HUDEP-2 (cell line): ENCODE results near the gene ZNF407.
"Not testable (repeated sequence)": the region's sequence is repeated elsewhere in the genome, so short reads cannot be mapped to it uniquely, and the experiment has no call there.

Experiments
- DNase-seq, 76 experiments: peaks; one replicate each; lab custom pipeline; 2025; ENCODE audit not compliant: unreplicated experiment in 76 of 76; lab: John Stamatoyannopoulos, UW

Gene ZNF407, protein sequence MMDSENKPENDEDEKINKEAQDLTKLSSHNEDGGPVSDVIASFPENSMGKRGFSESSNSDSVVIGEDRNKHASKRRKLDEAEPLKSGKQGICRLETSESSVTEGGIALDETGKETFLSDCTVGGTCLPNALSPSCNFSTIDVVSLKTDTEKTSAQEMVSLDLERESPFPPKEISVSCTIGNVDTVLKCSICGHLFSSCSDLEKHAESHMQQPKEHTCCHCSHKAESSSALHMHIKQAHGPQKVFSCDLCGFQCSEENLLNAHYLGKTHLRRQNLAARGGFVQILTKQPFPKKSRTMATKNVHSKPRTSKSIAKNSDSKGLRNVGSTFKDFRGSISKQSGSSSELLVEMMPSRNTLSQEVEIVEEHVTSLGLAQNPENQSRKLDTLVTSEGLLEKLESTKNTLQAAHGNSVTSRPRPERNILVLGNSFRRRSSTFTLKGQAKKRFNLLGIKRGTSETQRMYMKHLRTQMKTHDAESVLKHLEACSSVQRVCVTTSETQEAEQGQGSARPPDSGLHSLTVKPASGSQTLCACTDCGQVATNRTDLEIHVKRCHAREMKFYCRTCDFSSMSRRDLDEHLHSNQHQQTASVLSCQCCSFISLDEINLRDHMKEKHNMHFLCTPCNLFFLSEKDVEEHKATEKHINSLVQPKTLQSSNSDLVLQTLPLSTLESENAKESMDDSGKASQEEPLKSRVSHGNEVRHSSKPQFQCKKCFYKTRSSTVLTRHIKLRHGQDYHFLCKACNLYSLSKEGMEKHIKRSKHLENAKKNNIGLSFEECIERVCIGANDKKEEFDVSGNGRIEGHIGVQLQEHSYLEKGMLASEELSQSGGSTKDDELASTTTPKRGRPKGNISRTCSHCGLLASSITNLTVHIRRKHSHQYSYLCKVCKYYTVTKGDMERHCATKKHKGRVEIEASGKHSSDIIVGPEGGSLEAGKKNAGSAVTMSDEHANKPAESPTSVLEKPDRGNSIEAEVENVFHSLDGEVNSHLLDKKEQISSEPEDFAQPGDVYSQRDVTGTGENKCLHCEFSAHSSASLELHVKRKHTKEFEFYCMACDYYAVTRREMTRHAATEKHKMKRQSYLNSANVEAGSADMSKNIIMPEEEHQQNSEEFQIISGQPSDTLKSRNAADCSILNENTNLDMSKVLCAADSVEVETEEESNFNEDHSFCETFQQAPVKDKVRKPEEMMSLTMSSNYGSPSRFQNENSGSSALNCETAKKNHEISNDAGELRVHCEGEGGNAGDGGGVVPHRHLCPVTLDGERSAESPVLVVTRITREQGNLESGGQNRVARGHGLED (N-terminal part only)

DNA sequence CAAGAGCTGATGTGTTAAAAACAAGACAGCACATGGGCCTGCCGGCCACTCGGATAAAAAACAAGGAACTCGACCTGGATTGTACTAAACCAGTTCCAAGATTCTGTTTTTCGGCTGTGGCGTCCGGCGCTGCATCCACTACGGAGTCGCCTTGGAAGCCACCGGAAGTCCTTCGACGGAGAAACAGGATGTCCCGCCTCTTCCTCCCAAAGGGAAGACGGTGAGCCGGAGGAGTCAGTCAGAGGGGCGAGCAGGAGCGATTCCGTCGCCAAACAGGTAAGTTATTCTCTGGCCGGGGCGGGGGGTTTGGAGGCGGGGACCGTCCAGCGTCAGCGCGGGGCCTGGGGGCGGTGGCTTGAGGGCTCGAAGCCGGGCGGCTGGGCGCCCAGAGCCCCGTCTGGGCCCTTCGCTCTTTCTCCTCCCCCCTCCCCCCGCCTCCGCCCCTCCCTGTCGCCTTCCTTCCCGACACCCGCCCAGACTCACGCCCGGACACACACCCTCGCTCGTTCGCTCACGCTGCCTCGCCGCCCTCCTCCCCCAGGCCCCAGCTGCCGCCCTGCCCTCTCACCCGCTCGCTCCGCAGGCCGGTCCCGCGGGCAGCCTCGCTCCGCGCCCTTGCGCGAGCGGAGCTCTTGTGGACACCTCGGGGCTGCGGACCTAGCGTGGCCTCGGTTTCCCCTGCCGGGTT, at the start of gene ZNF407:
Gene ZNF407 (plus strand): TSS at position 209 of the 688 bp plus-strand sequence. CDS start 33,150 bp downstream, outside the sequence.
- peak in 75 of 76 experiments; percentile 46 to 95 (median 84) for DNase-seq

DNA sequence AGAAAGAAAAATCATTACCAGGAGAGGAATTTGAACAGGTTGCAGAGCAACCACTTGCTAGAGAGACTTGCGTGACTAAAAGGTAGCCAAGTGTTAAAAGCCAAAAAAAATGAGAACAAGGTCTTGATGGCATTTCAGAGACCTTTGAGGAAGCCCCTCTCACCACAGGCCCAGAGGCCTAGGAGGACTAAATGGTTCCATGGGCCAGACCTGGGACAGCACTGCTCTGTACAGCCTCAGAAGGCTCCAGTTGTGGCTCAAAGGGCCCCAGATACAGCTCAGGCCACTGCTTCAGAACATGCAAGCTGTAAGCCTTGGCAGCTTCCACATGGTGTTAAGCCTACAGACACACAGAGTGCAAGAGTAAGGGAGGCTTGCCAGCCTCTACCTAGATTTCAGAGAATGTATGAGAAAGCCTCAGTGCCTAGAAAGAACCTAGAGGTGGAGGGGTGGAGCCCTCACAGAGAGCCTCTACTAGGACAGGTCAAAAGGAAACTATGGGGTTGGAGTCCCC, 48.0 kb upstream of the ZNF407 start:
- DNase-seq, result no peak

DNA sequence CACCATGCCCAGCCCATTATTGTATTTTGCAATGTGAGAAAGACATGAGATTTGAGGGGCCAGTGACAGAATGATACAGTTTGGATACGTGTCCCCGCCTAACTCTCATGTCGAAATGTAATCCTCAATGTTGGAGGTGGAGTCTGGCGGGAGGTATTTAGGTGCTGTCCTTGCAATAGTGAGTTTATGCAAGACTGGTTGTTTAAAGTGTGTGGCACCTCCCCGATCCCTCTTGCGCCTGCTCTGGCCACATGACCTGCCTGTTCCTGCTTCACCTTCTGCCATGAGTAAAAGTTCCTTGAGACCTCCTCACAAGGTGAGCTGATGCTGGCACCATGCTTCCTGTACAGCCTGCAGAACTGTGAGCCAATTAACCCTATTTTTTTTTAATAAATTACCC, 46.8 kb upstream of the ZNF407 start:
- DNase-seq, result no peak

DNA sequence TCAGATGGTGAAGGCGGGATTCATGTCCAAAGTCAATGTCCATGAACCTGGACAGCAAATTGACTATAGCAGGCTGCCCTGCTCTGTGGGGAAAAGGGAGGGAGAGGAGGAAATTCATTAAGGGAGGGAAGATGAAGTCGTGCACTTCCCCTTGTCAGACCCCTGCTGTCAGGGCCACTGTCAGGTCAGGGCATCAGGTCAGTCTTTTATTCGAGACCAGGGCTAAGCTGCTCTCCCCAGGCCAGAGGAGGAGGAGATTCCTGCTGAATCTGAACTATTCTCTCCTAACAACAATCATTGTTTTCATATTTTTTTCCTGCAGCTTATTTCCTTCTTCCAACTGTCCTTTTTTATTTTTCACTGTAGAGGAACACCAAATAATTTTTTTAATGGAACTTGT, 46.2 kb upstream of the ZNF407 start:
- DNase-seq, result no peak

DNA sequence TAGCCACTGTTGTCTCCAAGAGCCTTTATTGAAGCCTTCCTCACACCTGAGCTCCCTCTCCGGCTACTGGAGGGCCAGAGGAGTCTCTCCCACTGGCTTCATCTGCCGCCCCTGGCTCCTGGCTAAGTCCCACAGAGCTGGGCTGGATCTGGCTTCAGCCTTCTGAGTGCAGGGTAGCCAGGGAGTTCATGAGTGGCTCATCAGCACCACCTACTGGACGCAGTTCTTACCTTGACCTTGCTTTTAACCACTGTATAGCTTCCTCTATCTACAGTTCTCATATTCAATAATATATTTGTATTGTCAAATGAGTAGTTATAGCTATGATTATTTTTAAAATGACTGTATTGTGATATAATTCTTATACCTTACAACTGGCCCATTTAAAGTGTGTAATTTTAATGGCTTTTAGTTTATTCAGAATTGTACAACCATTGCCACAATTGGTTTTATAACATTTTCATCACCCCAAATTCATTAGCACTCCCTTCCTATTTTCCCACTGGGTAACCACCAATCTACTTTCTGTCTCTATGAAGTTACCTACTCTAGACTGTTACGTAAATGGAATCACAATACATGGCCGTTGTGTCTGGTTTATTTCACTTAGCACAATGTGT, 45.6 kb upstream of the ZNF407 start:
- DNase-seq, result peak in 73 of 76 experiments; percentile 3 to 85 (median 60)

DNA sequence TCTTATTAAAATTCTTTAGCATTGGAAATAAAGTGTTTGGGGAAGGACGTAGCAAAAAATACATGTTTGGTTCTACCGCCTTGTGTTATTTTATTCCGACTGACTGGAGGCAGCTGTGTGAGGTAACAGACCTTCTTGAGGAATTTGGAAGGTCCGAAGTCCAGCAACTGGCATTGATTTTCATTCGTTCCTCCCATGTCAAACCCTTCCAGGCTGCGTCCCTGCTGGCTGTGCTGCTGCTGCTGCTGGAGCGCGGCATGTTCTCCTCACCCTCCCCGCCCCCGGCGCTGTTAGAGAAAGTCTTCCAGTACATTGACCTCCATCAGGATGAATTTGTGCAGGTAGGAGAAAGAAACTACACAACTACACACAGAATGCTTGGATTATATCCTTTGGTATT, 41.5 kb upstream of the ZNF407 start:
- DNase-seq, result no peak

DNA sequence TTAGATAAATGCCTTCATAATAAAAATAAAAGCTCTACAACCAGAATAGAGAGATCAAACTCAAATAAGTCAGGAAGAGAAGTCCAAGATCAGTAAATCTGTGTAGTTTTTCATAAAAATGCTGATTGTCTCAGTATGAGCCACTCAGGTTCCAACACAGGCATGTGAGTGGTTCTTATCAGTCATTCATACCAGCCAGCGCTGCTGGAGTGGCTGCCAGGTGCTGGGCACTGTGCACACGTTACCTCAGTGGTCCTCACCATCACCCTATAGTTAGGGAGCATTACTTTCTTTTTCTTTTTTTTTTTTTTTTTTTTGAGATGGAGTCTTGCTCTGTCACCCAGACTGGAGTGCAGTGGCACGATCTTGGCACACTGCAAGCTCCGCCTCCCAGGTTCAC, 39.6 kb upstream of the ZNF407 start:
- no peak for DNase-seq

DNA sequence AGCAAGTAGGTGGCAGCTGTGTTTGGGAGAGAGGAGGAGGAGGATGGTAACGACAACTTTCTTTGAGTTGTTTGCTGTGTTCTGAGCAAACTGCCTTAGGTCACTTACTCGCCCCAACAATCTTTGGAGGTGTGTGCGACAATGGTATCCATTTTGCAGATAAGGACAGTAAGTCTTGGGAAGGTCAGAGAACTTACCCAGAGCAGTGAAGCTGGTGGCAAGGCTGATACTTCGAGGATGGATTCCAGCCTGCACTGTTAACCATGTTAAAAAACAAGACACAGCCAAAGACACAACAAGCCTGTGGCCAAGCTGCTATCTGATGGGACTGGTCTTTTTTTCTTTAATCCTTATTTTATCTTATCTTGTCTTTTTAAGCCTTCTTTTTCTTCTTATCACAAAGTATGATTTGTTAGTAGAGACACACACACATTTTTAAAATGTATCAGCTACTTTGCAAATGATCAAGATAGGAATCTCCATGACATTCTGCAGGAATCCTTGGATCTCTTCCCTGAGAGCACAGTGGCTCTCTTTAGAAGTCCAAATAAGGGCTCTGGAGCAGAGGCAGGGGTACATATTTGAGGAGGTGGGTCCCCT, 35.4 kb upstream of the ZNF407 start:
- no peak for DNase-seq

DNA sequence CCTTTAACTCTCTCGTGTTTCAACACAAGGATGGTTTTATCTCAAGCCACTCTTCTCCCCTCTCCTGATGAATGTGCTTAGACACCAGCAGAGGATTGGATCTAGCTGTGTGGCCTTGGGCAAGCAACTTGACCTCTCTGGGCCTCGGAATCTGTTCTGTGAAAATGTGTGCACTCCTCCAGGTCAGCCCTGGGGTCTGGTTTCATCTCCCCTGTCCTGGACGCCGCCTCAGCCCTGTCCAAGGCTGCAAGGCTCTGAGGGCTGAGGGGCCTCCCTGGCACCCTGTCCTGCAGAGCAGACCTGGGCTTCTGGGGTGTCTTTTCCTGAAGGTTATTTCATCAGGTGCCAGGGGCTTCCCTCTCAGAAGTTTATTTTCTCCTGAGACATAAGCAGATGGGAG, 34.9 kb upstream of the ZNF407 start:
- DNase-seq, result no peak

DNA sequence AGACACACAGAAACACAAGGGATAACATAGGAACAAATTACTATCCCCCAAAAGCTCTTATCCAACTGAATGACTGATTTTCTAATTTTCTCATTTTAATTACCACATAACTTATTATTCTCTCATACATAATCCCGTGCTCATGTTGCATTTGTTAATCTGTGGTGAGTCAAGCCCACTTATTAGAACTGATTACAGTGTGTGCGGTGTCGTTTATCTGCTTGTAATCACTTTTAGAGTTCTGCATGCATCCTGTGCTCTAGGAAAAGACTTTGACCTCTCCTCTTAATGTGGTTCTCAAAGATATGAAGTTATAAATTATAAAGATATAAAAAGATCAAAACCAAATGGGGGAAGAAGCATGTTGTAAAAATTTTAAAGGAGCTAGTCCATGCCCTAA, 33.7 kb upstream of the ZNF407 start:
- DNase-seq, result no peak

DNA sequence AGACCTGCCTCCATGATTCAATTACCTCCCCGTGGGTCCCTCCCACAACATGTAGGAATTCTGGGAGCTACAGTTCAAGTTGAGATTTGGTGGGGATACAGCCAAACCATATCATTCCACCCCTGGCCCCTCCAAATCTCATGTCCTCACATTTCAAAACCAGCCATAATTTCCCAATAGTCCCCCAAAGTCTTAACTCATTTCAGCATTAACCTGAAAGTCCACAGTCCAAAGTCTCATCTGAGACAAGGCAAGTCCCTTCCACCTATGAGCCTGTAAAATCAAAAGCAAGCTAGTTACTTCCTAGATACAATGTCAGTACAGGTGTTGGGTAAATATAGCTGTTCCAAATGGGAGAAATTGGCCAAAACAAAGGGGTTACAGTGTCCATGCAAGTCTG, 32.5 kb upstream of the ZNF407 start:
- not testable (repeated sequence) for DNase-seq

DNA sequence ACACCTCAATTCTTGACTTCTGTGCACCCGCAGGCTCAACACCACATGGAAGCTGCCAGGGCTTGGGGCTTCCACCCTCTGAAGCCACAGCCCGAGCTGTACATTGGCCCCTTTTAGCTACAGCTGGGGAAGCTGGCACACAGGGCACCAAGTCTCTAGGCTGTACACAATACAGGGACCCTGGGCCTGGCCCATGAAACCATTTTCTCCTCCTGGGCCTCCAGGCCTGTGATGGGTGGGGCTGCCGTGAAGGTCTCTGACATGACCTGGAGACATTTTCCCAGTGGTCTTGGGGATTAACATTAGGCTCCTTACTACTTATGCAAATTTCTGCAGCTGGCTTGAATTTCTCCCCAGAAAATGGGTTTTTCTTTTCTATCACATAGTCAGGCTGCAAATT, 31.7 kb upstream of the ZNF407 start:
- not testable (repeated sequence) for DNase-seq

DNA sequence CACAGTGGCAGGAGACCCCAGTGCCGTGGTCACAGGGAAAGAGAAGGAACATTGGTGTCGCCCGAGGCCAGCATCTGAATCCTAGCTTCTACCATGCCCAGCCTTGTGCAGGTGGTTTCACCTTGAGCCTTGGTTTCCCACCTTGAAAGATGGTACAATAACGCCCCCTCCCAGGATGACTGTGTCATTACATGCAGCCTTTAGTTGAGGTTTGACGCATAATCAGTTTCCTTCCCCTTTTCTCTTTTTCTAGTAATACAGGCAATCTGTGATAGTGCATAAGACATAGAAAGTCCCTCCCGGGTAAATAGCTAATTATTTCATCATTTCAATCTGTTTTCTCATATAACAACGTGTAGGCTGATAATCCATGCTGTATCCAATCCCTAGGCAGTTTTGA, 29.8 kb upstream of the ZNF407 start:
- DNase-seq, result no peak

DNA sequence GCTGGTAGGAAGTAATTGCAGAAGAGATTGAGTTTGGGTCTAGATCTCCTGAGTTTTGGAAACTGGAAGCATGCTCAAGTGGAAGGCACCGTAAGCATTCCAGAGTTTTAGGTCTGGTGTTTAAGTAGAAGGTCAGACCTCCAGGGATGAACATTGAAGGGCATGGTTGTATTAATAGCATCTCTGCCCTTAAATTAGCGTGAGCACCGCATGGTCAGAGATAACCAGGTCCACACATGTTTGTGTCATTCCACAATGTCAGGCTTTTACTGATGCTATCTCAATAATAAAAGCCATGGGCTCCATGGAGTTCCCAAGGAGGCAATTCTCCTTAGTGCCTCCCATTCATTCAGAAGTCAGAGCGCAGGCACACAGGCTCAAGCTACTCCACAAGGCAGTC, 28.3 kb upstream of the ZNF407 start:
- DNase-seq, result no peak

DNA sequence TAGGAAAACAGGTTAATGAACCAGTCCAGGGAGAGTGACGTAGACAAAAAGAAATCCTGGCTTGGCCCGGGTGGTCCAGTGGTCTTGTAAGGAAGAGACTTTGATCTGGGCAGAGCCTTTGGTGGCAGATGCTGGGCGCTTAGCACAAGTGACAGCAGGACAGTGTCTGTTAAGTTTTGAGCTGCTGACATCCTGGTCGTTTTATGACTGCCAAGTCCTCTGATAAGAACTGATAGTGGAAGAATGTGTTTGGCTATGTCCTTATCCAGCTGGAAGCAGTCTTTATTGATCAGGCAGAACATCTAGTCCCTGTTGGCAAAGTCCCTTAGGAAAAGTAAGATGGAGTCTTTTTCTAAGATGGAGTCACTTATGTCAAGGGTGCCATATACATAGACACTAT, 27.4 kb upstream of the ZNF407 start:
- no peak for DNase-seq

DNA sequence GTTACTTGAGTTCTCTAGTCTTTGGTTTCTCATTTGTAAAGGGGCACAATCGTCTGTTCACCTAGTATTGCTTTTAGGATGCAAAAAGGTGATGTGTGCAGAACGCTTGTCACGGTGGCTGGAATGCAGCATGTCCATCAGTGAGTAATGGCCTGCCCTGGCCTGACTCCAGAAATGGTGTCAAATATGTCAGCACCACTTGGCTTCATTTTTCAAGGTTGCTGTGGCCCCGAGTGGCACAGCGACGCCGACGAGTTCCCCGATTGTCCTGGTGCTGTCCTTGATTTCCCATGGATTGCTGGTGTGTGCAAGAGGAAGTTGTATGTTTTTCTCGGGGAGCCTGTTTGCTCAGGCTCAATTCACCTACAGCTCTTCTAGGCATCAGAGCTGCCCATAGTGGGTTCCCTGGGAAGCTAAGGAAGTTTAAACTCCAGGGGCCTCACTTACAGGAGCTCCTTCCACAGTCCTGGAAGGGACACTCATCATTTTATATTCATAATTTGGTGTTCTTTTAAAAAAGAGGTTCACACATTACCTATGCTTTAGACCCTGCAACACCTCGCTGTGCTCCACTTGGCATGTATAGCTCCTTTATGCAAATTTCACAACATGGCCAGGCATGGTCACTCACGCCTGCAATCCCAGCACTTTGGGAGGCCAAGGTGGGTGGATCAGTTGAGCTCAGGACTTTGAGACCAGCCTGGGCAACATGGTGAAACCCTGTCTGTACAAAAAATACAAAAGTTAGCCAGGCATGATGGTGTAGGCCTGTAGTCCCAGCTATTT, 25.6 kb upstream of the ZNF407 start:
- no peak for DNase-seq

DNA sequence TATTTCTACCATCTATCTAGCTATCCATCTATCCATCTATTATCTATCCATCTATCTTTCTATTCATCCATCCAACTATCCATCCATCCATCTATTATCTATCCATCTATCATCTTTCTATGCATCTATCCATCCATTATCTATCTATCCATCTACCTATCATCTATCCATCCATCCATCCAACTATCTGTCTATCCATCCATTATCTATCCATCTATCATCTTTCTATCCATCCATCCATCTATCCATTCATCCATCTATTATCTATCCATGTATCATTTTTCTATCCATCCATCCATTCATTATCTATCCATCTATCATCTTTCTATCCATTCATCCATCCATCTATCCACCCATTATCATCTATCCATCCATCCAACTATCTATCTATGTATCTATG, 24.6 kb upstream of the ZNF407 start:
- no peak for DNase-seq

DNA sequence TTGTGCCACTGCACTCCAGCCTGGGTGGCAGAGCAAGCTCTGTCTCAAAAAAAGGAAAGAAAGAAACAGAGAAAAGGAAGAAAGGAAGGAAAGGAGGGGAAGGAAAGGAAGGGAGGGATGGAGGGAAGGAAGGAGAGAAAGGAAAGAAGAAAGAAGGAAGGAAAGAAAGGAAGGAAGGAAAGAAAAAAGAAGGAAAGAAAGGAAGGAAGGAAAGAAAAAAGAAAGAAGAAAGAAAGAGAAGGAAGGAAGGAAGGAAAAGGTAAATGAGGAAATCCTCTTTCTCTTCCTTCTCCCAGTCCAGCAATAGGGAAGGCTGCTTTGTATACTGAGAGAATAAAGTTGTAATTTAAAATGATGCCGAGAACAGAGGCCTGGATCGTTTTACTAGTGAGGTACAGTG, 22.8 kb upstream of the ZNF407 start:
- no peak for DNase-seq

DNA sequence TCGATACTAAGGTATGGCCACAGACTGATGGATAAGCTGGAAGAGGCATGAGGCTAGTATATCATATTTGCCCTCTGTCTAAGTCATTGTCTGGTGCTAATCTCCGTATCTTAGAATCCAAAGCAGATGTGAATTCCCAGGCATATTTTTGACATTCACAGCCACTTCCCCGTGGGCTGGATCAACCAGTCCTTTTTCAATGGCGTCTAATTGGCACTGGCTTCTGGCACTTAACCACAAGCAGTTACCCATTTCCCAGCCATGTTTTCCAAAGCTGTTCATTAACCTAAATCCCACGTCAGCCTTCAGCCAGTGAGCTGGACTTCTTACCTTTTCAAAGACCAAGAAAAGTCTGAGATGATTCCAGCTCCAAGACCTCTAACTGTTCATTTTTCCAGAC, 20.7 kb upstream of the ZNF407 start:
- DNase-seq, result no peak
